Muscle of arm (tissue), 12 donors: ENCODE data around the gene PRAMEF12. TPM values are rescaled to one million over a fixed set of nuclear protein-coding genes. Genes with fewer than 3 reads are reported as not detected.
"Not testable (repeated sequence)": the region's sequence is repeated elsewhere in the genome, so short reads cannot be mapped to it uniquely, and the experiment has no call there.

ENCODE experiments used
- DNase-seq: peaks from one replicate; pipeline ENCODE4 v3.0.0-alpha.2; 2013
- polyA plus RNA-seq, 12 donors: library from polyadenylated mRNA; unstranded; fragments of 120-200 nt; gene quantifications; one replicate each; pipeline ENCODE4 v1.2.1, GENCODE V29; 2013; ENCODE audit not compliant: insufficient read length in 12 of 12

Gene PRAMEF12
- polyA plus RNA-seq, 12 donors = not detected

- DNase-seq = no peak
Measured at GRCh38 chr1:12770620-12771019, 2.9 kb upstream of the PRAMEF12 start.

GRCh38 chr1:12771186-12771585 lies 2.4 kb upstream of the PRAMEF12 start:
- DNase-seq = no peak

- no peak for DNase-seq
Measured at GRCh38 chr1:12772520-12772919, 1.0 kb upstream of the PRAMEF12 start.

GRCh38 chr1:12774801-12775345 lies 1.3 kb downstream of the PRAMEF12 start:
- no peak for DNase-seq

- no peak for DNase-seq
Measured at GRCh38 chr1:12775443-12775842, 1.9 kb downstream of the PRAMEF12 start.

GRCh38 chr1:12776801-12777557 lies 3.4 kb downstream of the PRAMEF12 start:
- no peak for DNase-seq

- DNase-seq = no peak
Measured at GRCh38 chr1:12778061-12778460, 4.5 kb downstream of the PRAMEF12 start.

GRCh38 chr1:12778907-12779306 lies 5.4 kb downstream of the PRAMEF12 start:
- no peak for DNase-seq

GRCh38 chr1:12781488-12781887 lies 8.0 kb downstream of the PRAMEF12 start:
- DNase-seq = not testable (repeated sequence)

- not testable (repeated sequence) for DNase-seq
Measured at GRCh38 chr1:12783783-12784182, 10.2 kb downstream of the PRAMEF12 start.

- not testable (repeated sequence) for DNase-seq
Measured at GRCh38 chr1:12784729-12785128, 11.2 kb downstream of the PRAMEF12 start.

- not testable (repeated sequence) for DNase-seq
Measured at GRCh38 chr1:12791097-12791496, 17.6 kb downstream of the PRAMEF12 start, which contains the start of gene PRAMEF1. Gene PRAMEF1, plus strand, starts transcription at chr1:12791397. Its CDS starts 1,831 bp downstream, at chr1:12793228.

- no peak for DNase-seq
Measured at GRCh38 chr1:12798911-12799310, 25.4 kb downstream of the PRAMEF12 start.

GRCh38 chr1:12799730-12800129 lies 26.2 kb downstream of the PRAMEF12 start:
- DNase-seq = no peak

GRCh38 chr1:12809933-12810332 lies 36.4 kb downstream of the PRAMEF12 start:
- DNase-seq = no peak

GRCh38 chr1:12810691-12811408 lies 37.3 kb downstream of the PRAMEF12 start:
- DNase-seq = no peak

GRCh38 chr1:12811409-12811784 lies 37.9 kb downstream of the PRAMEF12 start:
- no peak for DNase-seq

- DNase-seq = not testable (repeated sequence)
Measured at GRCh38 chr1:12819061-12819460, 45.5 kb downstream of the PRAMEF12 start.
